HG03196 (cell line): ENCODE data around the gene CDK4.
A peak's percentile ranks its signal among the peaks of the same experiment; 100 is the strongest.

Experiments
- ATAC-seq: cut with Tn5 transposase; IDR thresholded peaks from one replicate; pipeline ENCODE4 v1.9.1; 2021; ENCODE audit not compliant: unreplicated experiment

The CDK4 gene

GRCh38 chr12:57772429-57773322 lies 20.6 kb upstream of the CDK4 start, which contains the start of gene EEF1AKMT3:
TSS of gene EEF1AKMT3 (plus strand) at chr12:57772614. CDS start at chr12:57772725, 111 bp downstream.
- ATAC-seq = peak; percentile 20

GRCh38 chr12:57771873-57772428 lies 19.8 kb upstream of the CDK4 start, which contains the start of gene METTL1:
TSS of gene METTL1 (minus strand) at chr12:57772105. CDS start at chr12:57772083, 22 bp downstream.
- ATAC-seq = peak; percentile 82

DNA sequence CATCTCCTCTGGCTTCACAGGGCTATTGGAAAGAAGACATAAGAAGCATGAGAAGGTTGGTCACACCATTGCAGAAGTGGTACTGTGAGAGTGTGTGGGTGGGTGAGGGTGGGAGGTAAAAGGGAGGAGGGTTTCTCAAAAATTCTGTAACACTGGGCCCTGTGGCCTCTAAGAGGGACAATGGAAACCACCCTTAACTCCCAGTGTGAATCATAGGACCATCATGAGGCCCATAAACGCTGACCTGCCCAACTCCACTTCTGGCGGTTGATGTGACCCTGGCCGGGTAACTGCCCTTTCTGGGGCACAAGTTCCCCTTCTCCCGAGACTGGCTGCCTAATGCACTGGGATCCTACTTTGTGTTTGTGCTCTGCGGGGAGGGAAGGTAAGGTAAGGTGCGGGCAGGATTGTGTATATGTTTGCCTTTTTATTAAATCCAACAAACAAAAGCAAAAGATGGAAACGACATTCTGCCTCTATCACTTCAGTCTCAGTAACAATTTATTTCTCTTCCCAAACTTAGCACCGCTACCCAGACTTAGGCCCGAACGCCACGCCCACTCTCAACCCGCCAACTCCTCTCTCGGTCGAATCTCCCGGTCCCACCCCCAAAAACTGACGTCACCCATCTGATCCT lies 19.2 kb upstream of the CDK4 start:
- peak; percentile 56 for ATAC-seq

DNA sequence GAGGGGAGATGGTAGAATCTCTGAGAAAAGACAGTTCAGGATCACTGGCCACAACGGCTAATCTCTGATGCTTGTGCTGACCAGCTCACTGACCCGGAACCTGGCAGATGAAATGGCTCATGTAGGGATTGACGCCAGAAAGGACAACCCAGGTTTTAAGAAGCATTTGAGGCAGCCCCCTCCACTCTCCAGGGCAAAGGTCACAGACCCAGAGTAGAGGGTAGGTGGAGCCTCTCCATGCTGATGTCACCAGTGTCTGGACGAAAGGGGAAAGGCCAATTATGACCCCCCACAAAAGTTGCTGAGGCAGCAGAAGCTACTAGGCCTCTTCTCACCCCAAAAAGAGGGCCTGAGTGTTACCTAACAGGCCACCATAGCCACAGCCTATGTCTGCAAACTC lies 18.6 kb upstream of the CDK4 start:
- ATAC-seq = no peak

DNA sequence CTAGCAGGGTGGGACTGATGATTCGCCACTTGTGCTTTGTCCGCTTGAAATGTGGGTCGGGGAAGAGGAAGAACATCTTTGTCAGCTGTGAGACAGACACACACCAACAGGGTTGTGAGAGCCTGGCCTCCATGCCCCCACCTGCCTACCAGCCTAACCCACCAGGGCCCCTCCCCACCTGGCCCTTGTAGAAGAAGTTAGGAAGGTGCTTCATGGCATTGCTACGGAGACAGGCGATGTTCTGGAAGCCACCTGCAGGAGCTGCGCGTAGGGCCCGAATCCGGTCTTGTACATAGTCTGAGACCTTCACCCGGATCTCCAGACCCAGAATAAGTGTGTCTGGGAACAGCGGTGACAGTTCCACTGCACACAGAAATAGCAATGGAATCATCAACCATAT lies 17.5 kb upstream of the CDK4 start:
- no peak for ATAC-seq

- ATAC-seq = no peak
Measured at GRCh38 chr12:57767876-57768275, 15.8 kb upstream of the CDK4 start.

DNA sequence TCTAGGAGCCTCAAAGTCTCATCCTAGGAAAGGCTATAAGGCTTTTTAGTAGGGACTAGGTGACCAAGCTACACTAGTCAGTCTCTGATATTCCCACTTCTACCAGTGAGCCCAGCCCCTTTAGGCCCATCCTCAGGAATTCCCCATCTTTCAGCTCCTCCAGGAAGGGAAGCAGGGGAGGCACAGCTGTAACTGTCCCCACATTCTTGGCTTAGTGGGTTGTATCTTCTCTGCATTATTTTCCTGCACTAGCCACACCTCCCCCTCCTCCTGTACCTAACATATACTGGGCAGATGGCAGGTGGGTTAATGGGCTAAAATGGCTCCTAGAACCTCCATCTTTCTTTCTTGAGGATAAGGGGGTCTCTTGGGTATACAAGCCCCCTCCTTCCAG lies 15.2 kb upstream of the CDK4 start:
- ATAC-seq = no peak

GRCh38 chr12:57766464-57767304 lies 14.6 kb upstream of the CDK4 start, which contains the start of gene CYP27B1:
TSS of gene CYP27B1 (minus strand) at chr12:57767078. CDS start at chr12:57767041, 37 bp downstream.
- no peak for ATAC-seq

GRCh38 chr12:57765698-57766463 lies 13.8 kb upstream of the CDK4 start:
- ATAC-seq = no peak

DNA sequence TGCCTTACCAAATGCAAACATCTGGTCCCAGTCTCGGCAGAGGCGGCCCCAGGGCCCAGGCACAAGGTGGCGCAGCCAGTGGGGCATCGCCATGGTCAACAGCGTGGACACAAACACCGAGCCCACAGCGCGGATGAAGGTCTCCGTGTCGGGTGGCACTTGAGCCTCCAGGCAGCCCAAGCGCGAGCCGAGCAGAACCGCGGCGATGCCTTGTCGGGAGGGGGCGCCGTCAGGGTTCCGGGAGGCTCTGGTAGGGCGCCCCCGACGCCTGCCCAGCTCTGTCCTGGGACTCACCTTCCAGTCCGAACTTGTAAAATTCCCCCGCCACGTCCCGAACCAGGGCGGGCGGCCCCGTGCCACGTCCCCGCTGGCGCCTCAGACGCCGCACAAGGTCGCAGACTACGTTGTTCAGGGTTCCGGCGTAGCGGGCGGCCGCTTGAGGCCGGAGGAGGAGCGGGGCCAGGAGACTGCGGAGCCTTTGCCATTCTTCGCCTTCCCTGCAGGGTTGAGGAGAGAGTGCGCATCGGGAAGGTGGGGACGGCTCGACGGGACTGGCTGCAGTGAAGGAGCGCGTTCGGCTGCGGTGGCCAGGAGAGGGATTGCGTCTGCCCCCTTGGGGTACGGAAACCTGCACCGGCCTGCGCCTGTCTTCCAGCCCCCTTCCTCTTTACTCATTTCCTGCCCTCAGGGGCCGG lies 13.0 kb upstream of the CDK4 start:
- peak; percentile 54 for ATAC-seq

DNA sequence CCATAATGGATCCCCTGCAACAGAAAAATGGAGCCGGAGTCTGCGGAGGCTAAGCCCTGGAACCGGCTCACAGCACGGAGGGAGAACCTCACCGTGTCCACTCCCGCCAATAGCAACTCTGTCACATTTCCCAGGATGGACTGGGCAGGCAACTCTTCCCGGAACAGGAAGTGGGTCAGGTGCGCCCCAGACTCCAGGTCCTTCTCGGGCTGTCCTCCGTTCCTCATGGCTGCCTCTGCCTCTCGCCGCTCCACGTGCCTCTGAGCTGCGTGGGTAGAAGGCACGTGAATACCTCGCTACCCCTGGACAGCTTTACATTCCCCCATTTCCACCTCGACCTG lies 12.5 kb upstream of the CDK4 start:
- no peak for ATAC-seq

GRCh38 chr12:57763881-57764661 lies 12.0 kb upstream of the CDK4 start:
- no peak for ATAC-seq

GRCh38 chr12:57762463-57762862 lies 10.4 kb upstream of the CDK4 start:
- ATAC-seq = no peak

DNA sequence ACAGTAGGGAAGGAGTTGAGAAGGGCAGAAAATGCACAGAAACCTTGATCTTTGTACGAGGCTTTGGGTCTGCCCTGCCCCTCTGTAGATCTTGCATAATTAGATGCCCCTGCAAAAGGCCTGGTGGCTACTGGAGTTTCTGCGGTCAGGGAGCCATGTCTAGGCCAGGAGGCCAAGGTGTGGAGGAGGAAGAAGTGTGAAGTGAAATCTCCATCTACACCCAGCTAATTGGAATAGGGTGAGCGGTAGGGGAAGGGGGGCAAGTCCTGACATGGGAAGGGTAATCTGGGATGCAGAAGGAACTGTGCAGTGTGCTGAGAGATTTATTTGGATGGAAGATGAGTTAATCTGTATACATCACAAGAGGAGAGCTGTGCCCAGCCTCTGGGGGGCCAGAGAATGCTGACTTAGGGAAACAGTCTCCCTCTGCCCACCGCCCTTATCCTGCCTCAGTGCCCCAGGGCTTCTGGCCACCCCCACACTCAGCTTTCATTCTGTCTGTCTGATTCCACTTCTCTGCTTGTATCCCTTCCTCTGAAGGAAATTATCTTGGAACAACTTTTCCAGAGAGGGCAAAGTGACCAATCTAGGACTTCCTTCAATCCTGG lies 9.4 kb upstream of the CDK4 start:
- ATAC-seq = no peak

DNA sequence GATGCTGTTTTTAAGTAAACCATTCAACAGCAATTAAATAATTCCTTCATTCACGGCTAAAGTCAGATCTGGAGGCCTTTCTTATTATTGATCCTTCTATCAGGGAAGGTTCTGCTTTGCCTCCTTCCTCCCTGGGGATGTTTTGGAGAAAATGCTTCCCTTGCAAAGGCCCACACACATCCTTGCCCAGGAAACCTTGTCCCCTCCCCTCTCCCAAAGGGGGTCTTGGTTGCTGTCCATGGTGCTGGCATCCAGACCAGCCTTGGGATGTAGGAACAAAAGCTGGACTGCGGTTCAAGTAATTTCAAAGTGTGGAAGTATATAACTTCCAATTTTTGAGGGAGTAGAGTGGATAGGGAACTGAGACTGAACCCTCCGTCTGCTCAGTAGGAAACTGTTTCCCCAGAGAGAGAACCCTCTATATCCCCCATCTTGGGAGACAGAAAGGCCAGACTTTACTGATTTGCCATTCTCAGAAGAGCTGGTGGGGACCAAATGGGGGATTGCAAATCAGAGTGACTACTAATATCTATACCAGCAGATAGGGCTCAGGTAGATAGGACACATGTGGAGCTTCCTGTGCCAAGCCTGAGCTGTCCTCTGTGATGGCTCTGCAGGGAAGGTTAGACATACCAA lies 8.4 kb upstream of the CDK4 start:
- ATAC-seq = no peak

GRCh38 chr12:57759360-57759980 lies 7.4 kb upstream of the CDK4 start:
- ATAC-seq = no peak

DNA sequence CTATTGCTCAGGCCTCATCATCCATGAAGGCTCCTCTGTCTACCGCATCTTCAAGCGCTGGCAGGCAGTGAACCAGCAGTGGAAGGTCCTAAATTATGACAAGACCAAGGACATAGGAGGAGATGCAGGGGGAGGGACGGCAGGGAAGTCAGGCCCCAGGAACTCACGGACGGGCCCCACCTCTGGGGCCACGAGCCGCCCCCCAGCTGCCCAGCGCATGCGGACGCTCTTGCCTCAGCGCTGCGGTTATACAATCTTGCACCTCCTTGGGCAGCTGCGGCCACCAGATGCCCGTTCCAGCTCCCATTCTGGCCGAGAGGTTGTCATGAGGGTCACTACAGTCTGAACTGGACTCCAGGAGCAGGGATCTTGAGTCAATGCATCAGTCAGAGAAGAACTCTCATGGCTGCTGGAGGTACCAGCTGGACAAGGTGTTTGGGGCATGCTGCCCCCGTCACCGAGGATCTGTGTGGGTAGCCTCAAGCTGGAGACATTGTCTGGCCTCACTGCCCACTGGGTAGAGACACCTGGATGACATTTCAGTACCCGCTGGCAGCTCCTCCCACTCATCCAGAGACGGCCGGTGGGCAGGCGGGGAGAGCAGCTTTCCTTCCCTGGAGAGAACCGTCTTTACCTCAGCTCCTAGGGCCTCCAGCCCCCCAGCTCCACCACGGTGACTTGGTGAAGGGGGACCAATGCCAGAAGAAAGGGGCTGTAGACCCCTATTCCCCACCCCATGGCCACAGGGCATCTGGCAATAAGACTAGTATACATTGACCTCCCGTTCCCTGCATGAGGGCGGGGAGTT lies 6.6 kb upstream of the CDK4 start:
- no peak for ATAC-seq
